Measurements from ENCODE around the gene EML4.

- TF ChIP-seq, protein P1, sequence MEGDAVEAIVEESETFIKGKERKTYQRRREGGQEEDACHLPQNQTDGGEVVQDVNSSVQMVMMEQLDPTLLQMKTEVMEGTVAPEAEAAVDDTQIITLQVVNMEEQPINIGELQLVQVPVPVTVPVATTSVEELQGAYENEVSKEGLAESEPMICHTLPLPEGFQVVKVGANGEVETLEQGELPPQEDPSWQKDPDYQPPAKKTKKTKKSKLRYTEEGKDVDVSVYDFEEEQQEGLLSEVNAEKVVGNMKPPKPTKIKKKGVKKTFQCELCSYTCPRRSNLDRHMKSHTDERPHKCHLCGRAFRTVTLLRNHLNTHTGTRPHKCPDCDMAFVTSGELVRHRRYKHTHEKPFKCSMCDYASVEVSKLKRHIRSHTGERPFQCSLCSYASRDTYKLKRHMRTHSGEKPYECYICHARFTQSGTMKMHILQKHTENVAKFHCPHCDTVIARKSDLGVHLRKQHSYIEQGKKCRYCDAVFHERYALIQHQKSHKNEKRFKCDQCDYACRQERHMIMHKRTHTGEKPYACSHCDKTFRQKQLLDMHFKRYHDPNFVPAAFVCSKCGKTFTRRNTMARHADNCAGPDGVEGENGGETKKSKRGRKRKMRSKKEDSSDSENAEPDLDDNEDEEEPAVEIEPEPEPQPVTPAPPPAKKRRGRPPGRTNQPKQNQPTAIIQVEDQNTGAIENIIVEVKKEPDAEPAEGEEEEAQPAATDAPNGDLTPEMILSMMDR (IDR thresholded peaks at IDR 0.05), result no peak
- TF ChIP-seq EP300 (IDR thresholded peaks at IDR 0.05) (no peak), POLR2A (IDR thresholded peaks at IDR 0.05) (no peak)
These were observed 24.6 kb downstream of the EML4 start for GRCh38 chr2:42193722-42194187.

All from ovary (tissue), 3 donors.